ENCODE measurements around the gene PRM1.
A peak's percentile ranks its signal among the peaks of the same experiment; 100 is the strongest.

Gene PRM1

GRCh38 chr16:11232852-11233726 lies 48.0 kb downstream of the PRM1 start:
- peak; percentile 96 for DNase-seq

GRCh38 chr16:11232302-11232851 lies 48.8 kb downstream of the PRM1 start:
- no peak for DNase-seq

- no peak for DNase-seq
These were observed 49.7 kb downstream of the PRM1 start for GRCh38 chr16:11231367-11231970.
